HepG2 (cell line): ENCODE measurements around the gene IQCH. TPM values are rescaled to one million over a fixed set of nuclear protein-coding genes. Genes with fewer than 3 reads are reported as not detected.

Source experiments
- ATAC-seq: fragments of 200-7000 bp; cut with Tn5 transposase; 3 replicates; pipeline ENCODE4 v1.9.1; 2020; ENCODE audit warnings: mild to moderate bottlenecking, moderate library complexity
- BruUV-seq: library from RNA; stranded (reverse); fragments of 400-500 nt; replicated peaks from 2 replicates; lab custom pipeline; 2021; lab: Mats Ljungman, UMichigan
- CTCF ChIA-PET: fragments of 300-600 bp; formaldehyde crosslinking; extraction: SDS; loops from one replicate; lab custom pipeline; 2021; ENCODE audit warnings: low total read pairs, inconsistent platforms, low intra/inter-chr PET ratio; lab: Yijun Ruan, JAX
- POLR2A ChIA-PET: fragments of 350-600 bp; sonication (Branson Sonifier 250); formaldehyde crosslinking; loops from one replicate; lab custom pipeline; 2020; ENCODE audit warnings: antibody characterized with exemption, inconsistent platforms; lab: Yijun Ruan, JAX
- DNase-seq: peaks from one replicate; pipeline ENCODE4 v3.0.0-alpha.2; 2015; ENCODE audit warnings: low spot score
- FAIRE-seq: peaks from 3 replicates; lab custom pipeline; 2011; peaks lifted over from hg19 to GRCh38; lab: Jason Lieb, UNC
- H2AFZ ChIP-seq: one replicate; pipeline ENCODE4 v1.6.1; 2011; ENCODE audit warnings: low read length, inconsistent platforms
- H3K27ac ChIP-seq: fragments of 300-600 bp; 3 replicates; pipeline ENCODE4 v1.8.0; 2011; ENCODE audit warnings: mixed run types, mild to moderate bottlenecking, mixed read lengths, low read length, inconsistent platforms; ENCODE audit not compliant: insufficient read depth; ENCODE audit errors: extremely low read length
- H3K27me3 ChIP-seq, 2 experiments: fragments of 200-600 bp in 1 of 2; 2 replicates in 1 of 2; 3 replicates in 1 of 2; pipeline versions ENCODE4 v1.6.0 to v1.8.0; 2011; ENCODE audit warnings: low read length in 2 of 2, mild to moderate bottlenecking in 2 of 2, moderate library complexity in 2 of 2, inconsistent platforms in 1 of 2; ENCODE audit not compliant: insufficient read depth in 2 of 2, control insufficient read depth in 1 of 2
- H3K36me3 ChIP-seq, 2 experiments: fragments of 200-600 bp in 1 of 2; replicated peaks in 1 of 2; 2 replicates in 1 of 2; 3 replicates in 1 of 2; pipeline versions ENCODE4 v1.5.1 to v1.8.0; 2011; ENCODE audit warnings: low read length in 2 of 2, inconsistent platforms in 1 of 2; ENCODE audit not compliant: insufficient read depth in 2 of 2, control insufficient read depth in 1 of 2
- H3K4me1 ChIP-seq: 2 replicates; pipeline ENCODE4 v1.5.1; 2012; ENCODE audit warnings: low read length, inconsistent platforms; ENCODE audit not compliant: insufficient read depth
- H3K4me2 ChIP-seq: 2 replicates; pipeline ENCODE4 v1.6.0; 2011; ENCODE audit warnings: low read depth, low read length, inconsistent platforms
- H3K4me3 ChIP-seq, 3 experiments: fragments of 200-600 bp in 1 of 3; sonication (generic), shearing (Covaris generic) in 1 of 3; replicated peaks in 1 of 3; 2 replicates each; pipeline ENCODE4 v1.5.1; 2011 to 2016; ENCODE audit warnings: low read length in 3 of 3, inconsistent platforms in 2 of 3, low read depth in 2 of 3, mild to moderate bottlenecking in 2 of 3, control low read depth in 1 of 3, mixed read lengths in 1 of 3; ENCODE audit not compliant: insufficient read depth in 1 of 3
- H3K79me2 ChIP-seq: one replicate; pipeline ENCODE4 v1.6.1; 2011; ENCODE audit warnings: low read length, inconsistent platforms; ENCODE audit not compliant: insufficient read depth
- H3K9ac ChIP-seq: 2 replicates; pipeline ENCODE4 v1.6.0; 2011; ENCODE audit warnings: mild to moderate bottlenecking, low read depth, low read length, inconsistent platforms; ENCODE audit not compliant: insufficient read depth
- H3K9me3 ChIP-seq: 2 replicates; pipeline ENCODE4 v1.5.1; 2012; ENCODE audit warnings: mild to moderate bottlenecking, low read length
- H4K20me1 ChIP-seq: 2 replicates; pipeline ENCODE4 v1.6.0; 2011; ENCODE audit warnings: inconsistent platforms, mild to moderate bottlenecking, low read length, moderate library complexity; ENCODE audit not compliant: insufficient read depth
- ARID2 ChIP-seq: sonication (generic); formaldehyde crosslinking; IDR thresholded peaks from 2 replicates; pipeline ENCODE4 v1.8.1; 2022; ENCODE audit warnings: mild to moderate bottlenecking, missing genetic modification reagents, borderline replicate concordance
- CC2D1A ChIP-seq: sonication (generic); formaldehyde crosslinking; IDR thresholded peaks from 2 replicates; pipeline ENCODE4 v1.8.1; 2023; ENCODE audit warnings: mild to moderate bottlenecking, missing genetic modification reagents
- MAFF ChIP-seq: IDR thresholded peaks from 2 replicates; pipeline ENCODE4 v1.6.1; 2011; ENCODE audit warnings: low read depth, low read length, improper control_type of control experiment
- MAFK ChIP-seq, 2 experiments: IDR thresholded peaks in 1 of 2; conservative IDR thresholded peaks in 1 of 2; 2 replicates each; pipeline ENCODE4 v1.6.1; 2011; ENCODE audit warnings: improper control_type of control experiment in 2 of 2, low read length in 2 of 2
- MEIS1 ChIP-seq: sonication (generic); formaldehyde crosslinking; IDR thresholded peaks from 2 replicates; pipeline ENCODE4 v1.9.0; 2021; ENCODE audit warnings: mild to moderate bottlenecking, missing genetic modification reagents, moderate library complexity, borderline replicate concordance
- NCOR1 ChIP-seq: fragments of 200-600 bp; sonication (generic); IDR thresholded peaks from 2 replicates; pipeline ENCODE4 v1.7.0; 2017; ENCODE audit warnings: antibody characterized with exemption, low read length, borderline replicate concordance
- PRMT3 ChIP-seq: sonication (generic); formaldehyde crosslinking; IDR thresholded peaks from 2 replicates; pipeline ENCODE4 v1.8.1; 2022; ENCODE audit warnings: low read depth, mild to moderate bottlenecking, moderate library complexity, missing genetic modification reagents, borderline replicate concordance
- STAT6 ChIP-seq: sonication (generic); formaldehyde crosslinking; IDR thresholded peaks from 2 replicates; pipeline ENCODE4 v1.4.0; 2020; ENCODE audit warnings: missing genetic modification reagents, mild to moderate bottlenecking, borderline replicate concordance
- ZIK1 ChIP-seq: sonication (generic); formaldehyde crosslinking; IDR thresholded peaks from 2 replicates; pipeline ENCODE4 v1.5.0; 2020; ENCODE audit warnings: mild to moderate bottlenecking, low read depth, missing genetic modification reagents, borderline replicate concordance
- WGBS: methylation state at CpG from one replicate; pipeline ENCODE4 v1.1.6; 2017; ENCODE audit warnings: low lambda C conversion rate; 5-methylcytosine and 5-hydroxymethylcytosine counted together
- in situ Hi-C: cut with HindIII; loops from 2 replicates; pipeline ENCODE4 v1.10.0; 2017; ENCODE audit warnings: low pct_unique_long_range_greater_than_20kb; ENCODE audit not compliant: extremely low pct_ligation_motif_present
- intact Hi-C: fragments of 100-400 bp; cut with micrococcal nuclease; formaldehyde crosslinking; loops from one replicate; pipeline ENCODE4 v1.10.0; 2022; ENCODE audit not compliant: unreplicated experiment
- polyA plus RNA-seq, 8 experiments: library from polyadenylated mRNA; depleted of rRNA in 3 of 8; stranded (reverse) in 7 of 8; unstranded in 1 of 8; fragments of >200 nt; fragmentation: Illumina TruSeq in 4 of 8; extraction: Trizol in 4 of 8; gene quantifications; 2 replicates each; pipeline versions ENCODE4 v1.2.1 to v1.2.3, GENCODE V29; 2011 to 2016; ENCODE audit warnings: low read depth in 4 of 8, missing spikeins in 1 of 8, mixed read lengths in 1 of 8; ENCODE audit not compliant: insufficient read depth in 1 of 8
- total RNA-seq, 5 experiments: library from RNA; depleted of rRNA; stranded (reverse); fragments of >200 nt; fragmentation: Illumina TruSeq; extraction: Trizol; gene quantifications; 2 replicates each; pipeline ENCODE4 v1.2.3, GENCODE V29; 2016; ENCODE audit warnings: low read depth in 1 of 5

IQCH gene
- total and polyA plus RNA-seq, 2 of the 13 experiments (the other 11 are each of a cell fraction or from before 2014, with no cell fraction given), result 0.16 to 0.55 TPM

- TF ChIP-seq STAT6 (CRISPR knock-in tag) (no peak), CC2D1A (CRISPR knock-in tag) (no peak), NCOR1 (no peak), MEIS1 (CRISPR knock-in tag) (no peak), ZIK1 (CRISPR knock-in tag) (no peak), PRMT3 (no peak)
Measured at GRCh38 chr15:67385971-67386370, 131.4 kb downstream of the IQCH start (continued).

GRCh38 chr15:67386947-67387346 is 132.4 kb downstream of the IQCH start:
- Histone ChIP-seq H2AFZ (no peak overlapping the region), H3K4me2 (no peak overlapping the region), H3K79me2 (no peaks in the 10 kb centered on the region), H3K27me3 (peaks cover 0 to 2% of the 10 kb centered on the region in 2 experiments; a peak in 1 of 5 replicates), H3K4me1 (no peaks in the 10 kb centered on the region), H3K27ac (no peak overlapping the region)
- DNase-seq (no peak), FAIRE-seq (no peak), ATAC-seq (no peak)
- CTCF ChIA-PET, result no interaction called here
- intact Hi-C loops, result no loop called here
- TF ChIP-seq MAFF, result peak; percentile 94
- no peak for TF ChIP-seq ARID2 (CRISPR knock-in tag)
- TF ChIP-seq MAFK (conservative IDR thresholded peaks at IDR 0.05 in 1 of 2, IDR thresholded peaks at IDR 0.05 in 1 of 2; ENCODE audit: low read length in 2 of 2), result peak; percentile 91 to 97
- TF ChIP-seq, all 625 proteins: peak for 2
- Histone ChIP-seq H3K9ac (no peak overlapping the region), H3K36me3 (no peaks in the 10 kb centered on the region), H3K4me3 (no peak overlapping the region), H4K20me1 (no peaks in the 10 kb centered on the region), H3K9me3 (no peaks in the 10 kb centered on the region)
- BruUV-seq, result no TSS peak
- in situ Hi-C loops, result no loop called here
- WGBS, result 38% methylated on average over 2 of the region's 2 CpGs
- POLR2A ChIA-PET, result no interaction called here
